IPS-18c (cell line): Measurements from ENCODE around the gene CBR4.
"Not testable (repeated sequence)": the region's sequence is repeated elsewhere in the genome, so short reads cannot be mapped to it uniquely, and the experiment has no call there.

Experiments used
- H3K4me3 ChIP-seq: 2 replicates; pipeline ENCODE4 v1.7.0; 2013; ENCODE audit warnings: low read depth, mild to moderate bottlenecking, low read length, moderate library complexity; ENCODE audit not compliant: insufficient read depth
- H3K9me3 ChIP-seq: one replicate; pipeline ENCODE4 v1.6.1; 2013; ENCODE audit warnings: mild to moderate bottlenecking, low read length, moderate library complexity; ENCODE audit not compliant: control insufficient read depth, insufficient read depth

Gene CBR4

DNA sequence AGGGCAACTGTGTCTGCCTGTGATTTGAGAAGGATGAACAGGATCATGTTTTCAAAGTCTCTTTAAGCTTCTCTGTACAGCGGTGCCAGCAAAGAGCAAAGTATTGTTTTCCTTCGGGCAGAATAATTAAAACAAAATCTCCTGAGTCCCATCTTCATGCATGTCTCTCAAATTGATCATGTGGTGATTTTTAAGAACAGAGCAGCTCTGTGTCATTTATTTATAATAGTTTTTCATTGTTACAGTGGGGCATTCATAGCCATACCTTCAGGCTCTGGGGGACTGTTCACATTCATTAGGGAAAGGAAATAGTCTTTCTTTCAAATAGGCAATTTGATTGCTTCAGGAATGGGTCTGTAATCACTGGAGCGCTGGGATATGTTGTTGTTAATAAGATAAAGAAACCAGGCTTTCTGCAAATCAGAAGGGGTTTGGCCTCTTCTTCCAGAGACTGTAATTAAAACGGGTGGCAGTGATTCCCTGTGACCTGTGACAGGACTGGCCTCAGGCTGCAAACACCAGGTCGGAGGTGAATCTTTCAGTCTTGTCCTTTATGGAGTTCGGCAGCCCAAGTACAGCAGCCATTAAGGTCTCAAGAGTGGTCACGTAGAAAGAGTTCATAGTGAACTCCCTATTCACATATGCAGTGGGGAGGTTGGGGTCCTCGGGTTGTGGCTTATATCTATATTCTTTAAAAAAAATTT is 29.3 kb upstream of the CBR4 start:
- Histone ChIP-seq H3K9me3 (no peaks in the 10 kb centered on the region), H3K4me3 (no peak overlapping the region)

DNA sequence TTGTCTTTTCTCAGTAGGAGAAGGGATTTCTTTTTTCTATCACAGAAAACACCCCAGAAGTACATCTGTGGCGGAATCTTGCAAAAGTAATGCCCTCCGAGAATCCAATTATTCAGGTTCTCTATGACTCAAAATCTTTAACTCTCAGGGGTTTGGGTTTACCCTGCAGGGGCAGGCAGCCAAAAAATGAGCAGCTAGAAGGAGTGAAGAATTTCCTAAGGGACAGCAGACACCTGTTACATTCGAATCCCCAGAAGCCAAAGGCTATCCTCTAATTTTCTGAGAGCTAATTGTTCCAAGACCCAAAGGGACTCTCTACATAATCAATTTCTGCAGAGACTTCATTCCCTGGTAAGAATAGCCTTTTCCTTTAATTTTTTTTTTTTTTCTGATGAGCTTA is 27.5 kb upstream of the CBR4 start:
- H3K4me3 ChIP-seq, result no peak overlapping the region

DNA sequence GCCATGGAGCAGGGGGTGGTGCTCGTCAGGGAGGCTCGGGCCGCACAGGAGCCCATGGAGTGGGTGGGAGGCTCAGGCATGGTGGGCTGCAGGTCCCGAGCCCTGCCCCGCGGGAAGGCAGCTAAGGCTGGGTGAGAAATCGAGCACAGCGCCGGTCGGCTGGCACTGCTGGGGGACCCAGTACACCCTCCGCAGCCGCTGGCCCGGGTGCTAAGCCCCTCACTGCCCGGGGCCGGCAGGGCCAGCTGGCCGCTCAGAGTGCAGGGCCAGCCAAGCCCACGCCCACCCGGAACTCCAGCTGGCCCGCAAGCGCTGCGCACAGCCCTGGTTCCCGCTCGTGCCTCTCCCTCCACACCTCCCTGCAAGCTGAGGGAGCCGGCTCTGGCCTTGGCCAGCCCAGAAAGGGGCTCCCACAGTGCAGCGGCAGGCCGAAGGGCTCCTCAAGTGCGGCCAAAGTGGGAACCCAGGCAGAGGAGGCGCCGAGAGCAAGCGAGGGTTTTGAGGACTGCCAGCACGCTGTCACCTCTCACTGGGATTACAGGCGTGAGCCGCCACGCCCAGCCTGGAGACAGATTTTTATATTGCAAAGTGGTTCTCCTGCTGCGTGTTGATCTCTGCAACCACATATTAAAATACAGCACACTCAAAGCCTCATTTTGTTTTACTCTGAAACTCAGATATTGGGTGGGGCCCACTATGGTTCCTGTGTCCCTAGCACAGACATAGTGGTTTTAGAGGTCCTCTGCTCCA is 26.0 kb upstream of the CBR4 start:
- H3K9me3 ChIP-seq, H3K4me3 ChIP-seq: not testable (repeated sequence)

More for the DNA sequence above, 27.5 kb upstream of the CBR4 start:
- no peaks in the 10 kb centered on the region for H3K9me3 ChIP-seq

DNA sequence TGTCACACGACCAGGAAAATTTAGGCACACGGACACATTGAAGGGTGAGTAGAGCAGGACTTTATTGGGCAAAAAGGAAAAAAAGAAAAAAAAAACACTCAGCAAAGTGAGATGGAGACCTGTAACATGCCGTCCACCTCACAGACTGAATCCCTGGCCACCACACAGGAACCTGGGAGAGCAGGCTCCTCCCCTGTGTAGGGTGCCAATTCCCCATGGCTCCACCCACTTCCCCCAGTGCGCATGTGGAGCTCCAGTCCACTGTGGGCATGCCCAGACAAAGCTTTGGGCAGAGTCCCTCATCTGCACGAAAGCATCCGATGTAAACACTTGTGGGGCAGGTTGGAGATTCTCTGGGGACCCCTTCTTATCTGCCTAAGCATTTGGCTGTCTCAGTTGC is 23.6 kb upstream of the CBR4 start:
- no peaks in the 10 kb centered on the region for H3K9me3 ChIP-seq
- no peak overlapping the region for H3K4me3 ChIP-seq

DNA sequence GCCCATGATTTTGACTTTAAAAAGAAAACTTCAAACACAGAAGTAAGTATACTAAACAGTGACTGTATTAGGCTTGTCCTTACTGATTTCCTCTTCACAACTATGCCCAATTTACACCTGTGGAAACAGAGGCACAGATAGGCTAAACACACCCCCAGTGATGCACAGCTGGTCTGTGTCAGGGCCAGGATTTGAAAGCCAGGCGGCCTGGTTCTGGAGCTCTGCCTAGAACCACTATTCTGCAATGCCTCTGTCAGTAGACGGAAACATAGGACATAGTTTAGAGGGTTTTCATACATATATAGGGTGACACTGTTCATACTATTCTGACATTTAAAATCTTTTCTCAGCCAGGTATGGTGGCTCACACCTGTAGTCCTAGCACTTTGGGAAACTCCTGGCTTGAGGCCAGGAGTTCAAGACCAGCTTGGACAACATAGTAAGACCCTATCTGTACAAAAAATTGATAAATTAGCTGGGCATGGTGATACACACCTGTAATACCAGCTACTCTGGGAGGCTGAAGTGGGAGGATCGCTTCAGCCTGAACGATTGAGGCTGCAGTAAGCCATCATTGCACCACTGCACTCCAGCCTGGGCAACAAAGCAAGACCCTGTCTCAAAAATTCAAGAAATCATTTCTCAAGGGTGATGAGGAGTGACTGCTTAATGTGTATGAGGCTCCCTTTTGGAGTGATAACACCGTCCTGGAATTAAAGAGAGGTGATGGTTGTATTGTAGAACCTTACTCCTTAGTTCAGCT is 23.0 kb upstream of the CBR4 start:
- Histone ChIP-seq H3K4me3 (no peak overlapping the region), H3K9me3 (no peaks in the 10 kb centered on the region)

DNA sequence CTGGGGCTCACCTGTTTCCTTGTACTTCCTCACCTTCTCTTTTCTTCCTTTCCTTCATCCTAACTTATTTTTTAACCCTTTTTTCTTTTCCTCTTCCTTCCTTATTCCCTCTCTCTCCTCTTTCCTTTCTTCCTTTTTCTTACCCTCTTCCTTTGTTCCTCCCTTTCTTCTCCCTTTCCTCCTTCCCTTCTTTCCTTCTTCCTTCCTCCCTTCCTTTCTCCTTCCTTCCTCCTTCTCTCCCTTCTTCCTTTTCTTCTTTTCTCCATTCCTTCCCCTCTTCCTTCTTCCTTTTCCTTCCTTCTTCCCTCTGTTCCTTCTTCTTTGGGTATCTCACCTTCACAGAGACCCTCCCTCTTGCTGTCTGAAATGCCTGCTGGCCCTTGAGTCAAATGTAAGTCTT is 22.1 kb upstream of the CBR4 start:
- Histone ChIP-seq H3K9me3 (no peaks in the 10 kb centered on the region), H3K4me3 (no peak overlapping the region)

DNA sequence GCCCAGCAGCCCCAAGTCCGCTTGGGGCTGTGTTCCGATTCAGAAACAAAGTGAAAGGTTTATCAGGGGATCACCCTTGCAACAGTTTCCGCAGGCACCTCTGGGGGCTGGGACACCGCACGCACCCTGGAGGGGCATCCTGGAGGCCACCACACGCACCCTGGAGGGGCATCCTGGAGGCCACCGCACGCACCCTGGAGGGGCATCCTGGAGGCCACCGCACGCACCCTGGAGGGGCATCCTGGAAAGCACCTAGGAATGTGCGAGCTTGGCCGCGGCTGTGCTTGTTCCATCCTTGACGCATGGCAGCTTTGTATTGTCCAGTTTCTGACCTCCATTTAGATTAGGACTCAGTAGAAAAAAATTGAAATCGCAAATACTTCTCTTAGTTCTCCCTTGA is 21.3 kb upstream of the CBR4 start:
- no peaks in the 10 kb centered on the region for H3K9me3 ChIP-seq
- H3K4me3 ChIP-seq, result no peak overlapping the region

DNA sequence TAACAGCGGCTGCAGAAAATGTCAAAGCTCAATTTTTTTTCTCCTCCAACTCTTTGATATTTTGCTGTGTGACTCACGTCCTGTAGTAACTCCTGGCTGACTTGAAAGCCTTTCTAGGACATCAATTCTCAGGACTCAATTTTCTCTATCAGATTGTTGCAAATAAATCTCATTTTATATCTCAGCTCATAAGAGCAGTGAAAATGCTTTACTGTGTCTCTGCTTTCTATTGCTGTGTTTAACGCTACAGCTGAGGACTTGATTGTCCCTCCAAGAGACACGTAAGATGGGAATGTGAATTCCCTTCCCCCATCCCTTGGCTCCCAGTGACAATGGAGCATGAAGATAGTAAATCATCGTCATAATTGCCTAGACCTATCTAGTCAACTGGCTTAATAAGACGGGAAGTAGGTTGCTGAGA is 20.5 kb upstream of the CBR4 start:
- H3K9me3 ChIP-seq, result no peaks in the 10 kb centered on the region
- no peak overlapping the region for H3K4me3 ChIP-seq

DNA sequence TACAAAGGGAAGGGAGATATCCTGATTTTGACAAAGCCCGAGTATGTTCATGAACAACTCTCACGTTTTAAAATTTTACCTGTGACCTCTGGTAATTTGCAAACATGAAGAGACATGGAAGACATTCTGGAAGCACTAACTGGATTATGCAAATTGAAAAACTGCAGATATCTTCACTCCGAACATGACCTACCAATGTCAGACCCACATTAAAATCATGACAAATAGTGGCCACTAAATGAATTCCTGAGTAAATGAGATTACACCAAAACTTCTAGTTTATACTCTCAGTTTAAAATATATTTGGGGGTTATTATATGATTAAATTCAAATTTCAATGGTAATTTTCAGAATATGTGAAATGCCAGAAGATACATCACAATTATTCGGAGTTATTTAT is 19.9 kb upstream of the CBR4 start:
- Histone ChIP-seq H3K9me3 (no peaks in the 10 kb centered on the region), H3K4me3 (no peak overlapping the region)

DNA sequence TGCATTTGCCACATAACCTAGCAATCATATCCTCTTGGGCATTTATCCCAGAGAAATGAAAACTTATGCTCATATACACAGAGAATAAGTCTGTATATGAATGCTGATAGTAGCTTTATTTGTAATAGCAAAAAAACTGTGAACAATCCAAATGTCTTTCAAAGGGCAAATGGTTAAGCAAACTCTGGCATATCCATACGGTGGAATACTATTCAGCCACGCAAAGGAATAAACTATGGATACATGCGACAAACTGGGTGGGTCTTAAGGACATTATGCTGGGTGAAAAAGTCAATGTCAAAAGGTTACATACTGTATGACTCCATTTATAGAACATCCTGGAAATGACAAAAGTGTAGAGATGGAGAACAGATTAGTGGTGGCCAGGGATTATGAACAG is 17.6 kb upstream of the CBR4 start:
- H3K4me3 ChIP-seq, result no peak overlapping the region
- no peaks in the 10 kb centered on the region for H3K9me3 ChIP-seq

DNA sequence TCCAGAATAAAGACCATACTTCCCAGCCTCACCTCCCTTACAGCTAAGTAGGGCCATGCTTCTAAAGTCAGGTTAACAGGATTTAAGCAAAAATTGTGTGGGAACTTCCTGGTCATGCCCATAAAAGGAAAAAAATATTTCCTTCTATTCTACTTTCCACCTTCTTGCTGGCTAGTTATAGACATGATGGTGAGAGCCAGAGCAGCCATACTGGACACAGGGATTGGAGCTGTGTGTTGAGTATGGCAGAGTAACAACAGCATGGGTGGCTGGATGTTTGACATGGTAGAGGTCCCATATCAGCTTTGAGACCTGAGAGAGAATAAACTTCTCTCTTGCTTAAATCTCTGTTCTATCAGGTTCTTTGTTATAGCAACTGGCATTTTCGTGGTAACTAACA is 15.1 kb upstream of the CBR4 start:
- no peak overlapping the region for H3K4me3 ChIP-seq
- H3K9me3 ChIP-seq, result no peaks in the 10 kb centered on the region

DNA sequence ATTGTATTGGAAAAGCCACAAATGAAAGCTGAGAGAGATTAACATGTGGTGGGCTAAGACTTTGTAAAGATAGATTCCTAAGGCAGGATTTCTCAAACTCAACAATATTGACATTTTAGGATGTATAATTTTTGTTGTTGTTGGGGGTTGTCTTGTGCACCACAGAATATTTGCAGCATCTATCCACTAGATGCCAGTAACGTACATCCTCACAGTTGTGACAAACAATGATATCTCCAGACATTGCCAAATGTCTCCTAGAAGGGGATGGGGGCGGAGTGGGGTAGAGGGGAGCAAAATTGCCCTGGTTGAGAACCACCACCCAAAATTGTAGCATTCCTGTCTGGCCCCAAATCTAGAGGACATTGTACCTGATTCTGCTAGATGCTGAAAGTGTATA is 14.7 kb upstream of the CBR4 start:
- H3K9me3 ChIP-seq, result no peaks in the 10 kb centered on the region
- no peak overlapping the region for H3K4me3 ChIP-seq

DNA sequence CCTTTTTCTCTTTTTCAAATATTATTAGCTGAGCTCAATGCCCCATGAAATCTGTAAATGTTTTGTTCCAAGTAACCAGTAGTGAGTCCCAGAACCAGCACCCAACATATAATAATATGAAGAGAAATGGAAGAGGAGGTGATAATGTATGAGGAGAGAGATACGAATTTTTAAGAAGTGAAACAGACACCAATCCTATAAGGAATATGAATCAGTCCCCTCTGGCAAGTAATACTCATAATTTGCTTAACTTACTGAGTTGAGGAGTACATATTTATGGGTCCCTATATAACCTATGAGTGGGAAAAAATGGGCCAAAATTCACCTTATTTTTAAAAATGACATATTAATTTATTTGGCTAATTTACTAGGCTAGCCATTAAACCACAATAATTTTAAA is 8.4 kb upstream of the CBR4 start:
- no peaks in the 10 kb centered on the region for H3K9me3 ChIP-seq
- no peak overlapping the region for H3K4me3 ChIP-seq

DNA sequence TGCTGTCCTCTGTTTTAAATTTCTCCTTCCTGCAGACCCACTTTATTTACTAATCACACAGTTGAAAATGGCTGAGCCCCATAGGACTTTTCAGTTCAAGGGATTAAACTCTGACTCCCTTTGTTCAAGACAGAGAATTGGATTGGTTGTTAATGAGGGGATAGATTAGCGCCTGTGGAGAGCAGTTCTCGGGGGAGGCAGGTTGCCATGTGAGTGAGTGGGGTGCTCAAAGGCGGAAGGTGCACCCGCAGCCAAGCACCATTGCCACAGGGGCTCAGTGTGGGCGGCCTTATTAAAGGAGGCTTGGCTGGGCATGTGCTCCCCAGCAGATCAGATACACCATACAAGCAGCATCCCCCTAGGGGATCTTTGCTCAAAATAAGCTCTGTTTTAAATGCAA is 7.9 kb upstream of the CBR4 start:
- H3K4me3 ChIP-seq, result no peak overlapping the region
- no peaks in the 10 kb centered on the region for H3K9me3 ChIP-seq

DNA sequence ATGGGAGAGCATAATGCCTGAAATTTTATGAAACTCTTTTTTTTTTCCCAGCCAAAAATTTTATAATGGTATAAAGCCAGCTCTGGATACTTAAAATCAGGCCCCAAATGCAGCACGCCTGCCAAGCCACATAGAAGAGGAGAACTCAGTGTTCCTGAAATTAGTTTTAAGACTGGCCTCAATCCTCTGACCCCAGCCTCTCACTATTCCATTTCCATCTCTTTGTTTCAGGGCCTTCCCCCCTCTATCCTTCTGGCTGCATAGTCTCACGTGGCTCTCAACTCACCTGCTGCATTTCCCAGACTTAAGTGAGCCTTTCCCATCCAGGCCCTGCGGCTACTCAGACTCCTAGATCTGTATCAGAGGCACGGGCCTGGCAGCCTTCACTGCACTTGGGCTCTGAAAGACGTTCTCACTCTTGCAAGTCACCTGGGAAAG is 5.2 kb upstream of the CBR4 start:
- H3K9me3 ChIP-seq, result no peaks in the 10 kb centered on the region
- H3K4me3 ChIP-seq, result no peak overlapping the region

DNA sequence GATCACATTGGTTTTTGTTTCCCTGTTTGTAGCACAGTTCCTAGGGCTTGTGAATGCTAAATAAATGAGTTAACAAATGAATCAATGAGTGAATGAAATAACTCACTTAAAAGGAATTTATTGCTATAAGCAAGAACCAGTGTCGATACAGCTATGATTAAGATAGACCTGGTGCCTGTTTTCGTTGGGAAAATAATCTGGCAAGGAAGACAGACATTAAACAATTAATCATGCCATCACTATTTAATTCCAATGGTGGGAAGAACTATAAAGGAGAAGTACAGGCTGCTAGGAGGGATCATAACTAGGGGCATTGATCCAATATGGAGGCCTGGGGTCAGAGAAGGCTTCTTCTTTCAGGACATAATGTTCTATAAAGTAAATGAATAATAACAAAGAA is 4.5 kb upstream of the CBR4 start:
- Histone ChIP-seq H3K9me3 (no peaks in the 10 kb centered on the region), H3K4me3 (no peak overlapping the region)

DNA sequence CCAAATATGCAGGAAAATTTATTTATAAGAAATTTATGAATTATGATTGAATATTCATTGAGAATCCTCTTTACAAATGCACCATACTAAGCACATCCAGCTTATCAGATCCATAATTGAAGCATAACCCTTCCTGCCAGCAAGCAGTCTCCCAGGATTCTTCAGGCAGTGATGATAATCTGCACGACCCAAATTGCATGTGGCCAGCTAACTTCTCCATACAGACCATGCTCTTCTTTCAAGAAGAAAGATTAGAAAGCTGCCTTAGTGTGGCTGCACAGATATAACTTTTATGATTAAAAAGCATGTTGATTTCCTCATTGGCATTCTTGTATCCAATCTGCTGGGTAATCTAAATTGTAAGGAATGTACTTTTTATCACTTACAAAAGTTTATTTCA is 3.3 kb upstream of the CBR4 start:
- no peaks in the 10 kb centered on the region for H3K9me3 ChIP-seq
- H3K4me3 ChIP-seq, result no peak overlapping the region

DNA sequence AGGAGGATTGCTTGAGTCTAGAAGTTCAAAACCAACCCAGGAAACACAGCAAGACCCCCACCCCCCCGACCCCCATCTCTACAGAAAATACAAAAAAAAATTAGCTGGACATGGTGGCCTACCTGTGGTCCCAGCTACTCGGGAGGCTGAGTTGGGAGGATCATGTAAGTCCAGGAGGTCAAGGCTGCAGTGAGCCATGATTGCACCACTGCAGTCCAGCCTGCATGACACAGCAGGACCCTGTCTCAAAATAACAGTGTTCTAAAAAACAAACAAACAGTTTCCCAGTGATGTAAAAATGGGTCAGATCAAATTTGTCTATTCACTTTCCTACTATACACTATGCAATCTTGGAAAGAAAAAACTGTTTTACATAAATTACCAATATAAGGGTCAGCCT is 2.0 kb upstream of the CBR4 start:
- Histone ChIP-seq H3K4me3 (no peak overlapping the region), H3K9me3 (no peaks in the 10 kb centered on the region)
